C4-2B (cell line): ENCODE results near the gene PACSIN1.

Experiments
- CTCF ChIP-seq: fragments of 450-650 bp; conservative IDR thresholded peaks from 2 replicates; pipeline ENCODE4 v1.5.1; 2017; ENCODE audit warnings: mild to moderate bottlenecking
- ZFX ChIP-seq: fragments of 450-650 bp; IDR thresholded peaks from 2 replicates; pipeline ENCODE4 v1.6.1; 2017

GRCh38 chr6:34506718-34507117 is 40.8 kb downstream of the PACSIN1 start:
- TF ChIP-seq CTCF (no peak), ZFX (no peak)
